Stimulated activated CD4-positive, alpha-beta T cell treated with anti-CD3 and anti-CD28 coated beads, TNF-alpha, amount 100 ng/mL, for 1 hour (primary cell): ENCODE results near the gene ATP8B3.

Source experiments
- DNase-seq, 3 donors: peaks; one replicate each; pipeline ENCODE4 v3.0.0-alpha.2; 2020; ENCODE audit warnings: low read depth in 3 of 3, low spot score in 1 of 3

Gene ATP8B3

GRCh38 chr19:1817553-1818179 is 5.6 kb upstream of the ATP8B3 start:
- DNase-seq = no peak

- no peak for DNase-seq
Measured at GRCh38 chr19:1816530-1817298, 4.6 kb upstream of the ATP8B3 start.

GRCh38 chr19:1815605-1816529 is 3.8 kb upstream of the ATP8B3 start:
- no peak for DNase-seq

- no peak for DNase-seq
Measured at GRCh38 chr19:1814833-1815604, 2.9 kb upstream of the ATP8B3 start.

- no peak for DNase-seq
Measured at GRCh38 chr19:1814391-1814790, 2.3 kb upstream of the ATP8B3 start.

GRCh38 chr19:1813192-1814182 is 1.4 kb upstream of the ATP8B3 start:
- DNase-seq = no peak

GRCh38 chr19:1812426-1813191 is 533 bp upstream of the ATP8B3 start:
- DNase-seq = peak; percentile 54 to 59 (median 54)

GRCh38 chr19:1811472-1811894 is 593 bp downstream of the ATP8B3 start:
- peak in 1 of 3 donors; percentile 35 for DNase-seq

- no peak for DNase-seq
Measured at GRCh38 chr19:1810439-1811160, 1.5 kb downstream of the ATP8B3 start.

- no peak for DNase-seq
Measured at GRCh38 chr19:1809678-1810077, 2.4 kb downstream of the ATP8B3 start.

GRCh38 chr19:1808395-1808731 is 3.7 kb downstream of the ATP8B3 start:
- no peak for DNase-seq

GRCh38 chr19:1807695-1808394 is 4.2 kb downstream of the ATP8B3 start:
- DNase-seq = no peak

GRCh38 chr19:1807030-1807694 is 4.9 kb downstream of the ATP8B3 start:
- no peak for DNase-seq

GRCh38 chr19:1806184-1807029 is 5.7 kb downstream of the ATP8B3 start:
- no peak for DNase-seq

GRCh38 chr19:1805401-1806183 is 6.5 kb downstream of the ATP8B3 start:
- DNase-seq = no peak

- no peak for DNase-seq
Measured at GRCh38 chr19:1804858-1805257, 7.2 kb downstream of the ATP8B3 start.
